Mucosa of rectum (tissue), 2 donors: ENCODE measurements around the gene SLC25A24.
"Not testable (repeated sequence)": the region's sequence is repeated elsewhere in the genome, so short reads cannot be mapped to it uniquely, and the experiment has no call there.

ENCODE experiments used
- H3K27ac ChIP-seq, 2 donors: one replicate each; pipeline ENCODE4 v1.7.0; 2013; ENCODE audit warnings: inconsistent platforms in 2 of 2, low read depth in 2 of 2, low read length in 2 of 2
- H3K27me3 ChIP-seq, 2 donors: one replicate each; pipeline ENCODE4 v1.7.0; 2013; ENCODE audit warnings: low read length in 2 of 2; ENCODE audit not compliant: control insufficient read depth in 2 of 2, insufficient read depth in 2 of 2
- H3K36me3 ChIP-seq, 2 donors: one replicate each; pipeline ENCODE4 v1.7.0; 2013; ENCODE audit warnings: low read length in 2 of 2; ENCODE audit not compliant: control insufficient read depth in 2 of 2, insufficient read depth in 2 of 2
- H3K4me1 ChIP-seq, 2 donors: one replicate each; pipeline ENCODE4 v1.7.0; 2013; ENCODE audit warnings: low read length in 2 of 2, mild to moderate bottlenecking in 1 of 2; ENCODE audit not compliant: control insufficient read depth in 2 of 2, insufficient read depth in 2 of 2
- H3K4me3 ChIP-seq, 2 donors: one replicate each; pipeline ENCODE4 v1.7.0; 2013; ENCODE audit warnings: low read length in 2 of 2
- H3K9ac ChIP-seq, 2 donors: one replicate each; pipeline ENCODE4 v1.7.0; 2013; ENCODE audit warnings: low read length in 2 of 2, low read depth in 1 of 2, mild to moderate bottlenecking in 1 of 2
- H3K9me3 ChIP-seq, 2 donors: one replicate each; pipeline ENCODE4 v1.7.0; 2013; ENCODE audit warnings: low read length in 2 of 2; ENCODE audit not compliant: control insufficient read depth in 2 of 2
- donor health status: healthy.
- donor health status: Normal muscosa, but diverticular disease.

The SLC25A24 gene

DNA sequence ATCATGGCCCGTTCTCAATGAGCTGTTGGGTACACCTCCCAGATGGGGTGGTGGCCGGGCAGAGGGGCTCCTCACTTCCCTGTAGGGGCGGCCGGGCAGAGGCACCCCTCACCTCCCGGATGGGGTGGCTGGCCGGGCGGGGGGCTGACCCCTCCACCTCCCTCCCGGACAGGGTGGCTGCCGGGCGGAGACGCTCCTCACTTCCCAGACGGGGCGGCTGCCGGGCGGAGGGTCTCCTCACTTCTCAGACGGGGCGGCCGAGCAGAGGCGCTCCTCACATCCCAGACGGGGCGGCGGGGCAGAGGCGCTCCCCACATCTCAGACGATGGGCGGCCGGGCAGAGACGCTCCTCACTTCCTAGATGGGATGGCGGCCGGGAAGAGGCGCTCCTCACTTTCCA is 40.2 kb downstream of the SLC25A24 start:
- H3K4me3 ChIP-seq, H3K9me3 ChIP-seq, H3K4me1 ChIP-seq, H3K27me3 ChIP-seq, H3K27ac ChIP-seq, H3K9ac ChIP-seq: not testable (repeated sequence)
- H3K36me3 ChIP-seq, result peaks cover 14 to 23% of the 10 kb centered on the region in 2 donors

DNA sequence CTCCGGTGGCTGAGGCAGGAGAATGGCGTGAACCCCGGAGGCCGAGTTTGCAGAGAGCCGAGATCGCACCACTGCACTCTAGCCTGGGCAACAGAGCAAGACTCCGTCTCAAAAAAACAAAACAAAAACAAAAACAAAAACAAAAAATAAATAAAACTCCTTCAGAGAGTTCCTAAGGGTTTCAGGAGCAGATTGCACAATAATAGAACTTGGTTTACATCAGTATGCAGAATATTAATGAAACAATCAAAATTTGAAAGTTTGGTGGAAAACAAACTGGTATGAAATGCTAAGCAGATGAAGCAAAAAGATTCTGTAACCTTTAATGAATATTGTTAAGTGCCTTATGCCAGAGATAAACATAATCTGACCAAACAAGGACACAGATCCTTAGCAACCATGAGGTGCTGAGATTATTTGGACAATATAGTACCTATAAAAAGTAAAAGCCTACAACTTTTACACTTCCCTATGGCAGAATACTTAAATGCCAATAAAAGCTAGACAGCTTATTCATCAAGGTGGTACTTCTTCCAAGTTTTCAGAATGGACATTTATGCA is 41.2 kb downstream of the SLC25A24 start:
- Histone ChIP-seq H3K9ac (no peak overlapping the region), H3K4me3 (no peak overlapping the region), H3K27me3 (no peaks in the 10 kb centered on the region), H3K36me3 (peaks cover 21 to 31% of the 10 kb centered on the region in 2 donors), H3K9me3 (no peaks in the 10 kb centered on the region), H3K4me1 (no peaks in the 10 kb centered on the region), H3K27ac (no peak overlapping the region)

DNA sequence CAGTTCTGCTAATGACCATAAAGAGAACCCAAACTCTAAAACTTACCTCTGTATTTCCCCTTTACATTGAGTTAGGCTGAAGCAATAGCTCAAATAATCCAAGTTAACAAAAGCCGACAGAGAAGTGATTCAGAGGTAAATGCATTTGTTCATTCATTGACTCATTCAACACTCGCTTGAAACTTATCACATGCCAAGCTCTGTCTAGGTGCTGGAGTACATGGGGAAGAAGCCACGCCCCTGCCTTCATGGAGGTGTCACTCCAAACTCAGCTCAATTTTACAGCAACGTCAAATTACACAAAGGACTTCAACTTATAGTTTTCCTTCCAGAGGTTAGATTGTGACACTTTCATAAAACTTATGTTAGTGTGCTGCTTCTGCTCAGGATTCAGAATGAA is 45.8 kb downstream of the SLC25A24 start:
- Histone ChIP-seq H3K27me3 (no peaks in the 10 kb centered on the region), H3K9ac (no peak overlapping the region), H3K4me1 (no peaks in the 10 kb centered on the region), H3K9me3 (no peaks in the 10 kb centered on the region), H3K36me3 (peaks cover 35 to 54% of the 10 kb centered on the region in 2 donors), H3K4me3 (no peak overlapping the region), H3K27ac (no peak overlapping the region)

DNA sequence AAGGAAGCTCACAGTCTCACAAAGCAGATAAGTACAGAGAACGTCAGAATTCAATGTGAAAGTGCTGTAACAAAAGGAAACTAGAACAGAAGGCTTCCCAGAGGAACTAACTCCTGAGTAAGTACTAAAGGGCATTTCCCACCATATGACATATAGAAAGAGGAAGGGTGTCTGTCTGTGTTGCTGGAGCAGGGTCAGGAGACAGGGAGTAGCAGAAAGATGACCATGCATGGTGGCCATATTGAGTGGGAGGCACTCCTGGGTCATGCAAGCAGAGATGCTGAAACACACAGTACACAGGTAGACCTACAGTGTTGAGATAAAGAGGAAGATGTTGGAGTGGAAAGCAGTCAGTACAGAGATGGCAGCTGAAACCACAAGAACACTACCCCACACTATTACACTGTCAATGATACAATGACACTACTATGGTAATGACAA is 47.3 kb downstream of the SLC25A24 start:
- no peak overlapping the region for H3K27ac ChIP-seq
- H3K4me3 ChIP-seq, result no peak overlapping the region
- peaks cover 46 to 64% of the 10 kb centered on the region in 2 donors for H3K36me3 ChIP-seq
- no peaks in the 10 kb centered on the region for H3K27me3 ChIP-seq
- no peaks in the 10 kb centered on the region for H3K4me1 ChIP-seq
- no peaks in the 10 kb centered on the region for H3K9me3 ChIP-seq
- no peak overlapping the region for H3K9ac ChIP-seq

DNA sequence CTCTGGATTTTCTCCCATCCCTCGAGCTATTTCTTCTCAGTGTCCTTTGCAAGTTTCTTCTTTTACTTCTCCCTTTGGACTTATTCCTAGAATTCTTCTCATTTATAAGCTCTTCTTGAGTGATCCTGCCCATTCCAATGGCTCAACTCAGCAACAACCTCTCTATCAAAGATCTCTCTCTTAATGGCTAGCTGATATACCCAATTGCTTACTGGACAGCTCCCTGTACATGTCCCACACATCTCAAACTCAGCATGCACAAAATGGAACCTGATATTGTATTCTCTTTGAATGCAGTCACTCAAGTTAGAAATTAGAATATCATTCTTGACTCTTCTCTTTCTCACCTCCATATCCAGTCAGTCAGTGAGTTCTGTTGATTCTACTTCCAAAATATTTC is 48.6 kb downstream of the SLC25A24 start:
- H3K9ac ChIP-seq, result no peak overlapping the region
- H3K4me1 ChIP-seq, result no peaks in the 10 kb centered on the region
- H3K9me3 ChIP-seq, result no peaks in the 10 kb centered on the region
- H3K27me3 ChIP-seq, result no peaks in the 10 kb centered on the region
- H3K4me3 ChIP-seq, result no peak overlapping the region
- peaks cover 43 to 61% of the 10 kb centered on the region in 2 donors for H3K36me3 ChIP-seq
- no peak overlapping the region for H3K27ac ChIP-seq

DNA sequence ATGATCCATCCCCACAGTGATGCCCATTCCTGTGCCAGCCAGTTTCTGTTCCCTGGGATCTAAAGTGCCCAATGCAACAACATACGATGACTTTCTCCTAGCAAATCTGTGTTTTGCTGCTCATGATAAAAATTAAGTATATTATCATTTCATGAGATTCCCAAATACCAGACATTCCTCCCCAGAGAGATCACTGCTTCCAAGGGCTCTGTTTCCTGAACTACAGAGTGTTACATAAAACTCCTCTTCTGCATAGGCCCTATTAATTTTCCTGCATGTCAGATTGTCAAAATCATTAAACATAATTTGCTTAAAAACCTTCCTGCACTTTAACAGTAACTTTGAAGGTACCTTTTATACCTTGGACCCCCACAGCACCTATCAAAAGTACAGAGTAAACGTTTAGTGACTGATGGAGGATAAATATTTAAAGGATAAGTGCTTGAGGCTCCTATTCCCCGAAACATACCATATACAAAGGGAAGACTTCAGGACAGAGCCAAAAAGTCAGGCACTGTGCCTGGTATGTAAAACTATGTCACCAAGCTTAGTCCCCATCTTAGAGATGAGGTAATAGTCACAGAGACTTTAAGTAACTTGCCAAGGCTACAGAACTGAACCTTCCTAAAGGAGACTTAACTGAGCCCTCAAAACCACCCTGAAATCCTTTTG is 50.2 kb downstream of the SLC25A24 start:
- Histone ChIP-seq H3K27me3 (no peaks in the 10 kb centered on the region), H3K4me3 (no peak overlapping the region), H3K4me1 (no peaks in the 10 kb centered on the region), H3K36me3 (peaks cover 35 to 53% of the 10 kb centered on the region in 2 donors), H3K9ac (no peak overlapping the region), H3K9me3 (no peaks in the 10 kb centered on the region), H3K27ac (no peak overlapping the region)

DNA sequence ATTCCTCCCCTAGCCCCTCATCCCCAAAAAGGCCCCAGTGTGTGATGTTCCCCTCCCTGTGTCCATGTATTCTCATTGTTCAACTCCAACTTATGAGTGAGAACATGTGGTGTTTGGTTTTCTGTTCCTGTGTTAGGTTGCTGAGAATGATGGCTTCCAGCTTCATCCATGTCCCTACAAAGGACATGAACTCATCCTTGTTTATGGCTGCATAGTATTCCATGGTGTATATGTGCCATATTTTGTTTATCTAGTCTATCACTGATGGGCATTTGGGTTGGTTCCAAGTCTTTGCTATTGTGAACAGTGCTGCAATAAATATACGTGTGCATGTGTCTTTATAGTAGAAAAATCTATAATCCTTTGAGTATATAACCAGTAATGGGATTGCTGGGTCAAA is 55.6 kb downstream of the SLC25A24 start:
- not testable (repeated sequence) for H3K4me3 ChIP-seq, H3K4me1 ChIP-seq, H3K9ac ChIP-seq, H3K9me3 ChIP-seq, H3K27me3 ChIP-seq, H3K27ac ChIP-seq
- peaks cover 27 to 31% of the 10 kb centered on the region in 2 donors for H3K36me3 ChIP-seq

DNA sequence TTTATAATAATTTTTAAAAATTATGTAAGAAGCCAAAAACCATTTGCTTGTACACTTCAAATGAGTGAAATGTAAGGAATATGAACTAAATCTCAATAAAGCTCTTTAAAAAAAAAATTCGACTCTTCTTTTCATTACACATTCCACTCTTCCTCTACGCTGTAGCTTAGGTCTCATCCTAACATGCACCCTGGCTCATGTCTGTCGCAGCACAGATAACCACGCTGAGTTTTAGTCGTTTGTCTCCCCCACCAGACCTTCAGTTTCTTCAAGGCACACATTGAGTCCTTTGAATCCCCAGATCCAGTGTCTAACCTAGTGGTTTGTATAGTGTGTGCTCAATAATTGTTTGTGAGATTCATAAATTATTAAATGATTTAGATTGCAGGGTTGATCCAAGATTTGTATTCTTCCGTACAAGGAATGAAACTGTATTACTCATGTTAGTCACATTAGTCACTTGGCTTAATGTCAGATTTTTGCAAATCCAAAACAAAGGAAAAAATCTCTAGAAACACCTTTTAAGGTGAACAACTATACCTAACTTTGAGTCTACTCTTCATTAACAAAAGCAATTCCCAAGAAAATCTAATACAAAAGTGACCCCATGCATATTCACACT is 57.3 kb downstream of the SLC25A24 start:
- Histone ChIP-seq H3K4me3 (no peak overlapping the region), H3K36me3 (peaks cover 27 to 29% of the 10 kb centered on the region in 2 donors)

DNA sequence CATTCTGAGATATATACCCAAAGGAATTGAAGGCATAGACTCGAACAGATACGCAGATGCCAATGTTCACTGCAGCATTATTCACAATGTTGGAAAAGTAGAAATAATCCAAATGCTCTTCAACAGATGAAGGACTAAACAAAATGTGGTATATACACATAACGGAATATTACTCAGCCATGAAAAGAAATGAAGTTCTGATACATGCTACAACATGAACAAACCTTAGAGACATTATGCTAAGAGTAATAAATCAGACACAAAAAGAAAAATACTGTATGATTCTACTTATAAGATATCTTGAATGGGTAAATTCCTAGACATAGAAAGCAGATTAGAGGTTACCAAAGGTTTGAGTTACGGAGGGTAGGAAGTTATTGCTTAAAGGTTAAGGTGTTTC is 57.9 kb downstream of the SLC25A24 start:
- Histone ChIP-seq H3K9me3 (no peaks in the 10 kb centered on the region), H3K36me3 (peaks cover 28 to 30% of the 10 kb centered on the region in 2 donors)

More for the DNA sequence above, 57.3 kb downstream of the SLC25A24 start:
- no peak overlapping the region for H3K27ac ChIP-seq
- H3K9me3 ChIP-seq, result no peaks in the 10 kb centered on the region
- no peaks in the 10 kb centered on the region for H3K27me3 ChIP-seq
- H3K4me1 ChIP-seq, result no peaks in the 10 kb centered on the region
- H3K9ac ChIP-seq, result no peak overlapping the region

DNA sequence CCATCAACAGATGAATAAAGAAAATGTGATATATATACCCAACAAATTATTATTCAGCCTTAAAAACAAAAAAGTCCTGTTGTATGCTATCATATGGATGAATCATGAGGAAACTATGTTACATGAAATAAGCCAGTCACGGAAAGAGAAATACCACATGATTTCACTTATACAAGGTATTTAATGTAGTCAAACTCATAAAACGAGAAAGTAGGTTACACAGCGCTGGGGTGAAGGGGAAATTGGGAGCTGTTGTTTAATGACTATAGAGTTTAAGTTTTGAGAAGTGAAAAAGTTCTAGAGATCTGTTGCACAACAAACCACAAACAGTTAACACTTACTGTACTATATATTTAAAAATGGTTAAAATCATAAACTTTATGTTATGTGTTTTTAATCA is 58.5 kb downstream of the SLC25A24 start:
- Histone ChIP-seq H3K27ac (no peak overlapping the region), H3K9ac (no peak overlapping the region), H3K36me3 (peaks cover 33 to 34% of the 10 kb centered on the region in 2 donors), H3K27me3 (no peaks in the 10 kb centered on the region), H3K4me3 (no peak overlapping the region), H3K9me3 (no peaks in the 10 kb centered on the region), H3K4me1 (no peaks in the 10 kb centered on the region)

More for the DNA sequence above, 57.9 kb downstream of the SLC25A24 start:
- H3K4me1 ChIP-seq, result no peaks in the 10 kb centered on the region
- H3K4me3 ChIP-seq, result no peak overlapping the region
- H3K27ac ChIP-seq, result no peak overlapping the region
- H3K9ac ChIP-seq, result no peak overlapping the region
- H3K27me3 ChIP-seq, result no peaks in the 10 kb centered on the region
